ENCODE measurements around the gene OAS2.

DNA sequence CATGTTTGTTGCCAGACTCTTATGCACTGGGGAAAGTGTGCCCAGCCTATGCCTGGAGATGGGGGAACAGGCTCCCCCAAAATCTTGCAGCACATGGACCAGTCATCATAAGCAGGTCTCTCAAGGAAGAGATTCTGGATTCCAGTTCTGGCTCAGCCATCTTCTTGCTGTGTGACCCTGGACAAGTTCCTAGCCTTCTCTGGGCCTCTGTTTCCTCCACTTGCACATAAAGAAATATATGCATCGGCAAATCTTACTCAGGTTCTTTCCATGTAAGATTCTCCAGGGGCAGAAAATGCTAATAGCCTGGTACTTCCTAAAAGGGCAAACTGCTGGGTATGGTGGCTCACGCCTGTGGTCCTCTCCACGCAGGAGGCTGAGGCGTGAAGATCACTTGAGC lies 32.8 kb upstream of the OAS2 start:
- TF ChIP-seq, protein P1, sequence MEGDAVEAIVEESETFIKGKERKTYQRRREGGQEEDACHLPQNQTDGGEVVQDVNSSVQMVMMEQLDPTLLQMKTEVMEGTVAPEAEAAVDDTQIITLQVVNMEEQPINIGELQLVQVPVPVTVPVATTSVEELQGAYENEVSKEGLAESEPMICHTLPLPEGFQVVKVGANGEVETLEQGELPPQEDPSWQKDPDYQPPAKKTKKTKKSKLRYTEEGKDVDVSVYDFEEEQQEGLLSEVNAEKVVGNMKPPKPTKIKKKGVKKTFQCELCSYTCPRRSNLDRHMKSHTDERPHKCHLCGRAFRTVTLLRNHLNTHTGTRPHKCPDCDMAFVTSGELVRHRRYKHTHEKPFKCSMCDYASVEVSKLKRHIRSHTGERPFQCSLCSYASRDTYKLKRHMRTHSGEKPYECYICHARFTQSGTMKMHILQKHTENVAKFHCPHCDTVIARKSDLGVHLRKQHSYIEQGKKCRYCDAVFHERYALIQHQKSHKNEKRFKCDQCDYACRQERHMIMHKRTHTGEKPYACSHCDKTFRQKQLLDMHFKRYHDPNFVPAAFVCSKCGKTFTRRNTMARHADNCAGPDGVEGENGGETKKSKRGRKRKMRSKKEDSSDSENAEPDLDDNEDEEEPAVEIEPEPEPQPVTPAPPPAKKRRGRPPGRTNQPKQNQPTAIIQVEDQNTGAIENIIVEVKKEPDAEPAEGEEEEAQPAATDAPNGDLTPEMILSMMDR (IDR thresholded peaks at IDR 0.05; ENCODE audit: poor library complexity, severe bottlenecking): no peak
- TF ChIP-seq POLR2AphosphoS5 (IDR thresholded peaks at IDR 0.05) (no peak), SMC3 (conservative IDR thresholded peaks at IDR 0.05; ENCODE audit: poor library complexity) (no peak), EZH2 (IDR thresholded peaks at IDR 0.05; ENCODE audit: borderline replicate concordance, insufficient read depth, low read length, poor library complexity, severe bottlenecking) (no peak), TAF1 (IDR thresholded peaks at IDR 0.05; ENCODE audit: low read depth) (no peak), EP300 (conservative IDR thresholded peaks at IDR 0.05; ENCODE audit: poor library complexity, severe bottlenecking) (no peak), RAD21 (conservative IDR thresholded peaks at IDR 0.05) (no peak)

All from neural cell (in vitro differentiated cells).